ENCODE measurements around the gene HDAC5. TPM values are rescaled to one million over a fixed set of nuclear protein-coding genes. Genes with fewer than 3 reads are reported as not detected.
"Not testable (repeated sequence)": the region's sequence is repeated elsewhere in the genome, so short reads cannot be mapped to it uniquely, and the experiment has no call there.

Gene HDAC5
- total RNA-seq, 1 experiment from 2014 or later, result 33.7 TPM

DNA sequence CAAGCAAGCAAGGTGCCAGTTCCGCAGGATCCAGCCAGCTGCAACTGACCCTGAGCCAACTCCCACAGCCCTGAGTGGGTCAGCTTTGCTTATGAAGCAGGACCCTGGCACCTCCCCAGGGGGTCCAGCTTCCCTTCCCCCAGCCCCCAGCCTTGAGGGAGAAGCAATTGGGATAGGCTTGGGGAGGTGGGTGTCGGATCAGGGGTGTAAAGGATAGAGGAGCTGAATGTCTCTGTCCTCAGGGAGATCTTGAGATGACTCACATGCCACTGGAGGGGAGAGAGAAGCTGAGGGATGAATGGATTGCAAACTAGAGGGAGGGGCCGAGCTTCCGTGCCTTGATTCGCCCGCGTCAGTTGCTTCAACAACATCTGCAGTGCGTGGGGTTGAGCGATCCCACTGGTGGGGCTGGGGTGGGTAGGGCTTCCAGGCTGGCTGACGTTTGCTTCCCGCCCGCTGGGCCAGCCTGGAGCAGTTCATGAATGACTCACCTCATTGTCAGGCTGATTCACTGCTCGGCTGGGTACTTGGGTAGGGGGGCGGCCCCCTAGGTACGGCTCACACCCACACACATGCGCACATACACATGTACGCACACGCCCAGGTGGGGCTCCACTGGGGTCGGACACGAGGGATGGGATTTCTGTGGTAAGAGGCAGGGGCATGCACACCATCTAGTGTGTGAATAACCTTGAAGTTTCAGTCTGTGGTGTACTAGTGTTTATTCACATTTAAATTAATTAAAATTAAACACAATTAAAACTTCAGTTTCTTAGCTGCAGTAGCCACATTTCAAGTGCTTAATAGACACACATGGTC is 14.7 kb upstream of the HDAC5 start:
- in situ Hi-C loops (cut with HindIII; ENCODE audit: low pct_unique_long_range_greater_than_20kb, low sequenced_read_pairs), result no loop called here
- peak; percentile 88 for DNase-seq (ENCODE audit: low read depth, low spot score)

DNA sequence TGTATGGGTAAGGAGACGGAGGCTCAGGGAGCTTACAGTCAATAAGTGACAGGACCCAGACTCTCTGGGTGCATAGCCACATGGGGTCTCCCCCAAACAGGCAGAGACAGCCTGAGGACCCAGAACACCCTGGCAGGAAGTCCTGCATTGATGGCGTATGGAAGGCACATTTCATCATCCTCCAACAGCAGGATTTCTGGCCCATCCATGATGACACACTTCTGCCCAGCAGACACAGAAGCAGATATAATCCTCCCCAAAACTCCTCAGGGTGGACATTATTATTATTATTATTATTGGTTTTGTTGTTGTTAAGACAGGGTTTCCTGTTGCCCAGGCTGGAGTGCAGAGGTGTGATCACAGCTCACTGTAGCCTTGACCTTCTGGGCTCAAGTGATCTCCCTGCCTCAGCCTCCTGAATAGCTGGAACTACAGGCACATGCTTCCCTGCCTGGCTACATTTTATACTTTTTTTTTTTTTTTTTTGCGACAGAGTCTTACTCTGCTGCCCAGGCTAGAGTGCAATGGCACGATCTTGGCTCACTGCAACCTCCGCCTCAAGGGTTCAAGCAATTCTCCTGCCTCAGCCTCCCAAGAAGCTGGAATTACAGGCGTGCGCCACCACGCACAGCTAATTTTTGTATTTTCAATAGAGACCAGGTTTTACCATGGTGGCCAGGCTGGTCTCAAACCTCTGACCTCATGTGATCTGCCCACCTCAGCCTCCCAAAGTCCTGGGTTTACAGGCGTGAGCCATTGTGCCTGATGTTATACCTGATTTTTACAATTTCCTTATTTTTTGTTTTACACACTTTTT is 11.5 kb upstream of the HDAC5 start:
- in situ Hi-C loops (cut with HindIII; ENCODE audit: low pct_unique_long_range_greater_than_20kb, low sequenced_read_pairs), result no loop called here
- DNase-seq (ENCODE audit: low read depth, low spot score), result no peak

DNA sequence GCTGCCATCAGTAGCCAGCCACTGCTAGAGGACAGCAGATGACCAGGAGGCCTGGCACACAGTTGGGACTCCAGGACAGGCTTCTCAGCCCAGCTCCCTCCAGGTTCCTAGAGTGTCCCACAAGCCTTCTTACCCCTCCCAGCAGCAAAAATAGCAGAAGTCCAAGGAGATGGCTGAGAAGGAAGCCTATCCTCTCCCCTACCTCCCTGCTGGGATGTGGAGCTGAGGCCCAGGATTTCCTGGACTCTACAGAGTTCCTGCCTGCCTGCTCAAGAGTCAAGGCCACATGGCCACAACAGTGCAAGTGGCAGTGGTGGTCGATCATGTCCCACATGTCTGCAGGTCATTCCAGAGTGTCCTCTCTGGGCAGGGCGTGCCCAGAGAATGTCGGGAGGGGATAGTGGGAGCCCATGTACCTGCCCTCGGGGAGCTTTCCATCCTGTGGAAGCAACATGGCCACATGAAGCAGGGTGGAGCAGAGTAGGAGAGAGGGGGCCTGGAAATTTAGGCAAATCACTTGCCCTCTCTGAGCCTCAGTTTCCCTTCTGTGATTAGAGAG is 10.6 kb upstream of the HDAC5 start:
- in situ Hi-C loops (cut with HindIII; ENCODE audit: low pct_unique_long_range_greater_than_20kb, low sequenced_read_pairs), result no loop called here
- no peak for DNase-seq (ENCODE audit: low read depth, low spot score)

DNA sequence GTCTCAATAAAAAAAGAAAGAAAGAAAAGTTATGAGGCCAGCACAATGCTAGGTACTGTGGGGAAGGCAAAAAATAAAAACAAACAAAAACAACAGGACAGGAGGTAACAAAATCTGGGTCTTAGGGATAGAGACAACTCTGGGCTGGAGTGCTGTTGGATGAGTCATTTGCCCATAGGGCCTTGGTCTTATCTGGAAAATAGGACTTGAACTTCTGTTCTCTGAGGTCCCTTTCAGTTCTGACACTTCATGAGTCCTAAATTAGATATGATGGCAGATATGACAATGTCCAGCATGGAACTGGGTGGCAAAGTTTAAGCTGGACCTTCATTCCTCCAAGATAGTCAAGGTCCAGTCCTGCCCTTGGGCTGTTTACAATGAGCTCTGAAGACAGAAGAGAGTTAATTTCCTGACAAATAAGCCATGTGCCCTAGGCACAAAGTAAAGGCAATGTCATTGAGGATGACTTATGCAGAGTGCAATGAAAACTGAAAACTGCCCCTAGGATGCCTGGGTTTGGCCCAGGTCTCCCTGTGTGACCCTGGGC is 8.9 kb upstream of the HDAC5 start:
- DNase-seq (ENCODE audit: low read depth, low spot score), result peak; percentile 18
- in situ Hi-C loops (cut with HindIII; ENCODE audit: low pct_unique_long_range_greater_than_20kb, low sequenced_read_pairs), result no loop called here

DNA sequence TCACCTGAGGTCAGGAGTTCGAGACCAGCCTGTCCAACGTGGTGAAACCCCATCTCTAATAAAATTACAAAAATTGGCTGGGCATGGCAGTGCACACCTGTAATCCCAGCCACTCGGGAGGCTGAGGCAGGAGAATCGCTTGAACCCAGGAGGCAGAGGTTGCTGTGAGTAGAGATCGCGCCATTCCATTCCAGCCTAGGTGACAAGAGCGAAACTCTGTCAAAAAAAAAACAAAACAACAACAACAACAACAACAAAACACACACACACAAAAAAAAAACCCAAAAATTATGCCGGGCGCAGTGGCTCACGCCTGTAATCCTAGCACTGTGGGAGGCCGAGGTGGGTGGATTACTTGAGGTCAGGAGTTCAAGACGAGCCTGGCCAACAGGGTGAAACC is 7.9 kb upstream of the HDAC5 start:
- DNase-seq (ENCODE audit: low read depth, low spot score); in situ Hi-C loops (cut with HindIII; ENCODE audit: low pct_unique_long_range_greater_than_20kb, low sequenced_read_pairs): not testable (repeated sequence)

DNA sequence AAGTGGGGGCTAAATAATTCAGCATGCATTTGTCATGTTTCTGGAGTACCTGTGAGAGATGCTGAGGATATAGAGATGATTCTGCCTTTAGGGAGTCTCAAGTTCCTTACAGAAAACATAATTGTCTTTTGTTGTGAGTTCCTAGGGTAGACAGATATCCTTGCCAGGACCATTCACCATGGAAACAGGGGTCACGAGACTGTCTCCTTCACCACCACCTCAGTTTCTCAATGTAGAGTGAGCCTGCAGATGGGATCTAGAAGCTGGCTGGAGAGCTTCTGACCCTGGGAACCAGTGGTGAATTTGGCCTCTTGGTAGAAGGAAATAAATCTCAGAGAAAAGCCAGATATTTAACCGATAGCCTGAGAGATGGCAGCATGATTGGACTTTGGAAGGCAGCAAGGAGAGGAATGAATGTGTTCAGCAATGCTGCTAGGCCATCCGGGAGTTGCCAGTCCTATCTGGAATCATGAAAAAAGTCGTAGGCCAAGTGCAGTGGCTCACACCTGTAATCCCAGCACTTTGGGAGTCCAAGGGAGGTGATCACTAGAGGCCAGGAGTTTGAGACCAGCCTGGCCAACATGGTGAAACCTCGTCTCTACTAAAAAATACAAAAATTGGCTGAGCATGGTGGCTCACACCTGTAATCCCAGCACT is 7.4 kb upstream of the HDAC5 start:
- DNase-seq (ENCODE audit: low read depth, low spot score), result peak; percentile 41
- in situ Hi-C loops (cut with HindIII; ENCODE audit: low pct_unique_long_range_greater_than_20kb, low sequenced_read_pairs), result no loop called here

DNA sequence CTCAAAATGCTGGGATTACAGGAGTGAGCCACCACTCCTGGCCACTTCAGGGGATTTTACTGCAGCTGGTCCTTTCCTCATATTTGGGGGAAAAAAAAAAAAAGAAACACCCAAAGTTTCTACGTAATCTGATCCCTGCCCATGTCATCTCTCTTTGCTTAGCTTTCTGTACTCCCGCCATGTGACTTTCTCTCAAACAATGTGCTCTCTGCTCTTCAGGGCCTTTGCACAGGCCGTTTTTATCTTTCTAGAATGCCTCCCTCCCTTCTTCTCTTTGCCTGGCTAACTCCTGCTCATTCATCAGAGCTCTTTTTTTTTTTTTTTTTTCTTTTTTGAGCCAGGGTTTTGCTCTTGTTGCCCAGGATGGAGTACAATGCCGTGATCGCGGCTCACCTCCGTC is 4.9 kb upstream of the HDAC5 start:
- in situ Hi-C loops (cut with HindIII; ENCODE audit: low pct_unique_long_range_greater_than_20kb, low sequenced_read_pairs), result no loop called here
- DNase-seq (ENCODE audit: low read depth, low spot score), result no peak

DNA sequence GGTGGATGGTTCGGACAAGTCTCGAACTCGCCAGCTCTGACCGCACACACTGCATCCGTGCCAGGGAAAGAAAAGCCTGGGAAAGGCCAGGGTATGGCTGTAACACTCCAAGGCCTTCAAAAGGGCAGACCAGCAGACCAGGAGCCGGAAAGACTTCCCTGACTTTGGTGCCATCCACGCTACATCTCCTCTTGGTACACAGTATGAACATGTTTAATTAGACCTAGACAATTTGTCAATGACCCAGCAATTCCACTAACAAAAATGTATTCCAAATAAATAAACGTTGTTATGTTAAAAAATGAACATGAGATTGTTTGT is 637 bp upstream of the HDAC5 start:
- in situ Hi-C loops (cut with HindIII; ENCODE audit: low pct_unique_long_range_greater_than_20kb, low sequenced_read_pairs), result no loop called here

DNA sequence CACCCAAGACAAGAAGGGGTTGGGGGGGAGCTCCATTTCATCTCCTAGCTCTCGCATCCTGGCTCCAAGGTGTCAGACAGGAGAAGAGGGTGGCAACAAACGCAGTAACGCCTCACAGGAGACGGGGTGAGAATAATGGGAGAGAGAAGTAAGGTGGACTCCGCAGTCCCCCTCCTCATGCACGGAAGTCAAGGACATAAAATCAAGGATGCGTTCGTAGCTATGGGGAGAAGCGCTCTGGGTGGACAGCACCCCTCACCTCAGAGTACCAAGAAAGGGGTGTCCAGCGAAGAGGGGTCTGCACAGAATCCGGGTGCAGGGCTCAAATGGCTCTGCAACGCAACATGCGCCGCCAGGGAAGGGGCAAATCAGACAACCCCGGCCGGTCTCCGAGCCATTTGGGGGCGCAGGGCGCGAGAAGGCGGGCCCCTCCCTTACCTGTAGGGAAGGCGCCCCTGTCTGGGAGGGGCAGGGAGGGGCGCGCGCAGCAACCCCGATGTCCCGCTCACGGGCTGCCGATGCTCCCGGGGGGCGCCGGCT is 555 bp downstream of the HDAC5 start:
- DNase-seq (ENCODE audit: low read depth, low spot score), result no peak
- in situ Hi-C loops (cut with HindIII; ENCODE audit: low pct_unique_long_range_greater_than_20kb, low sequenced_read_pairs), result no loop called here

More for the DNA sequence above, 637 bp upstream of the HDAC5 start:
- no peak for DNase-seq (ENCODE audit: low read depth, low spot score)

DNA sequence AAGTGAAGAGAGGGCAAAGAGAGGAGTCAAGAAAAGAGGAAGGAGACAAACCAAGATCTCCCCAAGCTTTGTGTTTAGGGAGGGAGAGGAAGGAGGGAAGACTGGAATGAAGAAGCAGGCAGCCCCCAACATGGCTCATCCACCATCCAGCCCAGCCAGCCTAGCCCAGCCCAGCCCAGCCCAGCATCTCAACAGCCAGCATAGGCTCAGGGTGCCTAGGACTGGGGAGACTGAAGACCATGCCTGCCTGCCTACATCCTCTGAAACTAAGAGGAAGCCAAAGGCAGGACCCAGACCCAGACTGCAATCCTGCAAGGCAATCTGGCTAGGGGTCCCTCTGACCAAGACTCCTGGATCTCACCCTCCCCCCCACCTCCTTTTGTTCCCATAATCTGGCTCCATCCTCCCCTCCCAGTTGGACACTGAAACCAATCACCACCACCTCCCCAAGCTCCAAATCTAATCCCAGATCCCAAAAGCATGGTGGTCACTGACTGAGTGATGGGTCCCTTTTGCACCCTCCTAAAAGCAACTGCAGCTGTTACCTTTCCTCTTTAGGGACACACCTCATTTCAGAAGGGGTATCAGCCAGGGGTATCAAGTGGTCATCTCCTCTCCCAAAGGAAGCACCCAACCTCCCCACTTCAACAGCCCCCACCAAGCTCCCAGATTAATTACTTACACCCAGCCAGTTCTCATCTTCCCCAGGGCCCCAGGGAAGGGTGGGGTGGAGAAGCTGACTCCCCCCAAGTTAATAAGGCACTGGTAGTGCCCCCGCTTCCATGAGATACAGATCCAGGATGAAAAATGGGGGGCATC is 1.2 kb downstream of the HDAC5 start:
- in situ Hi-C loops (cut with HindIII; ENCODE audit: low pct_unique_long_range_greater_than_20kb, low sequenced_read_pairs), result no loop called here
- no peak for DNase-seq (ENCODE audit: low read depth, low spot score)

DNA sequence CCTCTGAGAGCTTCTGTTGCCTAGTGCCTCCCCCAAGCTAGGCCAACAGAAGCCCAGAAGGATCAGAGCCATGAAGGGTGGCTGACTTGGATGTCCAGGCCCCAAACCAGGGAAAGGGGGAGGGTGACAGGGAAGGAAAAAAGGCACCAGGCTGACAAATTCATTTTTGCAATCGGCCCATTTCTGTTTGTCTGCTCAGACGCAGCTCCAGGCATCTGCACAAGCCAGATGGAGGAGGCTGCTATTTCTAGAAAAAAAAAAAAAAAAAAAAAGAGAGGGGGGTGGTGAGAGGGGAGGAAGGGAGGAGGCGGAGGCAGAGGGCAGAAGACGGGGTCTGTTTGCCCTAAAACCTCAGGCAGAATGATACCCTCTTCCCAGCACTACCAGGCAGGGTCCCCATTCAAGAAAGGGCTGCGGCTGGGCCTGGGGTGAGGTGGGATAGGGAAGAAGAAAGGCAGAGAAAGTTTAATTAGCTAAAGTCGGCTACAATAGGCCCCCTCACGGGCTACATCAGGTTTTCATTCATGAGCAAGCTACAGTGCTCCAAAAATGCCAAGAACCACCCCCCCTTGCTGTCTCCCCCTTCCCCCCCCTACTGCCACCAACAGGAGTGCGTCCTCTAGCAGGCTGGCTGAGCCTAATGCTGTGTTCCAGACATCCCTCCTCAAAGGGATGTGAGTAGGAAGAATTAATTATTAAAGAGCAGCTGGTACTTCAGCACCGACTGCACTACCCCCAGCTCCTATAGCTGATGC is 2.4 kb downstream of the HDAC5 start:
- in situ Hi-C loops (cut with HindIII; ENCODE audit: low pct_unique_long_range_greater_than_20kb, low sequenced_read_pairs), result no loop called here
- no peak for DNase-seq (ENCODE audit: low read depth, low spot score)

DNA sequence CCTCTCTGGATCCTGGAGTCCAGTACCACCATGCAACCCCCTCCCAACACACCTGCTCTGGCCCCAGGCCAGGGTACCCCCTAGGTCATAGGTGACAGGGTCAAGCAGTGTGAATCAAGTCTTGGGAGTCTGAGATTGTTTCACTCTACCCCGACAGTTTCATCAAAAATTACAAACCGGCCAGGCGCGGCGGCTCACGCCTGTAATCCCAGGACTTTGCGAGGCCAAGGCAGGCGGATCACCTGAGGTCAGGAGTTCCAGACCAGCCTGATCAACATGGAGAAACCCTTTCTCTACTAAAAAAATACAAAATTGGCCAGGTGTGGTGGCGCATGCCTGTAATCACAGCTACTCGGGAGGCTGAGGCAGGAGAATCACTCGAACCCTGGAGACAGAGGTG is 3.2 kb downstream of the HDAC5 start:
- in situ Hi-C loops (cut with HindIII; ENCODE audit: low pct_unique_long_range_greater_than_20kb, low sequenced_read_pairs); DNase-seq (ENCODE audit: low read depth, low spot score): not testable (repeated sequence)

DNA sequence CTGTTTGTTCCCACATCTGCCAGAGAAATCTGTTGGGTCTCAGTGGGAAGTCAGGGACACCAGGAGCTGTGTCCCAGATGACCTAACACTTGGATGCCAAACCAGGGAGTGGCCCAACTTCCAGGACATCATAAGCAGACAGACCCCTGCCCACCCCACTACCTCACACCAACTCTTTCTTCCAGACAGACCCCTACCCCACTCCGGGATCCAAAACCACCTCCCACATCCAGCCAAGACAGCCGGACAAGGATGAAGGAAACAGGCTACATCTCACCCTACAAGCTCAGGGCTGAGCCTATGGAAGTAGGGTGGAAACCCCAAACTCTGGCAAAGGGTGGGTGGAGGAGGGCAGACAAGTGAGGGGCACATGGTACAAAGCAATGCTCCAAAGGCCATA is 3.6 kb downstream of the HDAC5 start:
- DNase-seq (ENCODE audit: low read depth, low spot score), result no peak
- in situ Hi-C loops (cut with HindIII; ENCODE audit: low pct_unique_long_range_greater_than_20kb, low sequenced_read_pairs), result no loop called here

DNA sequence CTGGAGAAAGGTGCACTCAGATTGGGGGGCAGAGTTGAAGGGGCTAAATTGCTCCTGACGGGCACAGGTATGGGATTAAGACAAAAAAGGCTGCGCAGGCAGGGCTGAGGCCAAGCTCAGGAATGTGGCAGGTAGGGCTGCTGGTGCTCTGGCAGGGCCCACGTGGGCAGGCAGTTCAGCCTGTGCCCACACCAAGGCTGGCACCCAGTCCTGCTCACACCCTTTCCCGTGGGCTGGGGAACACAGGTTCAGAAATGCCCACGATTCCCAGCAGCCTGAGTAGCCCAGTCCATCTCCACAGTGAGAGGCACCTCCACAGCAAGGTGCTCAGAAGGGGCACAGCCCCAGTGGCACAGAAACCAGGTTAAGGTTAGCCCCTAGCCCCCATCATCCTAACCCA is 4.4 kb downstream of the HDAC5 start:
- no peak for DNase-seq (ENCODE audit: low read depth, low spot score)
- in situ Hi-C loops (cut with HindIII; ENCODE audit: low pct_unique_long_range_greater_than_20kb, low sequenced_read_pairs), result no loop called here

DNA sequence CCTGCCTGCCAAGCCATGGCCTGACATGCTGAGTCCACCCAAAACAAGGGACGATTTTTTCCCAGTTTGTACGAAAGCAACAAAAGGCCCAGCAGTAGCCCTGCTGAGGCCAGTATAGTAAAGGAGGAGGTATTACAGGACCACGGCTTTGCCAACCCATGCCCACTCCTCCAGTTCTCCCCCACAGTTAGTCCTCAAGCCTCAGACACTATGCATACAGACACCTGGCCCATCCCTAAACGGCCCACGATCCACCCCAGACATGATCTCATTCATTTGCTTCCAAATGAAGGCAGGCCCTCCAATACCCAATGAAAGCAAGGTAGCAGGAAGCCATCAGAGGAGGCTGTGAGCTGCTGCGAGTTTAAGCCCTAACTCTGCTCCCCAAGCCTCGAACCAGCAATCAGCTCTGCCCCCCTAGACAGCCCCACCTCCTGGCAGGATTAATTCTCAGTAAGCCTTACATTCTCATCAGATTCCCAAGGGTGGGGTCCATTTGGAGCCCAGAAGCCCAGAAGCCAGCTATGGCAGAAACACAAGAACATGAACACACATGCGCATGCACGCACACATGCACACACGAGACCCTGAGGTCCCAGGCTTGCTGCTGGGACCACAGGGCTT is 4.9 kb downstream of the HDAC5 start:
- in situ Hi-C loops (cut with HindIII; ENCODE audit: low pct_unique_long_range_greater_than_20kb, low sequenced_read_pairs), result no loop called here
- no peak for DNase-seq (ENCODE audit: low read depth, low spot score)

DNA sequence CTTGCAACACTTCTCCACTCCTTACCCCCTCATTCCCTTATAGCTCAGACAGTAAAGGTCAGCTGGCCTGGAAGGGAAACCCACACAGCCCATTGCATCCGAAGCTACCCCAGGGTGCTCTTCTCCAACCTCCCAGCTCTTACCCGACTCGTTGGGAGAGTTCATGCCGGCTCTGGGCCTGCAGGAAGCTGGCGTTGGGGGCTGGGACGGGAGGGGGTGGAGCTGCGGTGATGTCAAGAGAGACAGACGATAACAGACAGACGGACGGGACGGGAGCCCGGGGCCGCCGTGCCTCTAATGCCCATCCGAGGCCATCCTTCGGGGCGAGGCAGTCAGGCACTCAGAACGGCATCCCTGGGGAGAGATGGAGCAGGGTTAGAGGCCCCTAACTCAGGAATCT is 6.1 kb downstream of the HDAC5 start:
- in situ Hi-C loops (cut with HindIII; ENCODE audit: low pct_unique_long_range_greater_than_20kb, low sequenced_read_pairs), result no loop called here
- DNase-seq (ENCODE audit: low read depth, low spot score), result no peak
